ENCODE results near the gene LIPC. TPM values are rescaled to one million over a fixed set of nuclear protein-coding genes. Genes with fewer than 3 reads are reported as not detected.
A peak's percentile ranks its signal among the peaks of the same experiment; 100 is the strongest.

Gene LIPC
- total RNA-seq, 2 donors from 2014 or later: 1.0 to 3.2 TPM

DNA sequence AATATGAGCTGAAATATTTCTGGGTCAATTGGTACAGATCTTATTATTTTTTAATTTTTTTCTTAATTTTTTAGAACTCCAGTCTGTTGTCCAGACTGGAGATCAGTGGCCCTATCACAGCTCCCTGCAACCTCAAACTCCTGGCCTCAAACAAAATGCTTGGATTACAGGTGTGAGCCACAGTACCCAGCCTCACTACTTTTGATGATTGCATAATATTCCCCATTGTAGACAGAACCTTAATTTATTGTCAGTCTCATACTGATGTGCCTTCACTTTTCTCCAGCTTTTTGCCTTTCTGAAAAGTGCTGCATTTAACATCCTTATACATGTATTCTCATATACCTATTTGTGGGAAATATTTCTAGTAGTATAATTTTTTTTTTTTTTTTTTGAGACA, 144.9 kb downstream of the LIPC start:
- ATAC-seq: no peak
- no peaks in the 10 kb centered on the region for H3K36me3 Mint-ChIP-seq (ENCODE audit: low read depth)
- no peak for DNase-seq
- H3K4me1 Mint-ChIP-seq: peaks cover 11% of the 10 kb centered on the region
- no peaks in the 10 kb centered on the region for H3K27me3 Mint-ChIP-seq
- no peaks in the 10 kb centered on the region for H3K9me3 ChIP-seq (ENCODE audit: control insufficient read depth, low read length, poor library complexity, severe bottlenecking)
- H3K4me3 Mint-ChIP-seq: no peak overlapping the region
- H3K27ac Mint-ChIP-seq: no peak overlapping the region

- H3K9me3 ChIP-seq (ENCODE audit: control insufficient read depth, low read length, poor library complexity, severe bottlenecking): no peaks in the 10 kb centered on the region
- Mint-ChIP-seq H3K4me1 (peaks cover 12% of the 10 kb centered on the region), H3K36me3 (ENCODE audit: low read depth) (no peaks in the 10 kb centered on the region), H3K27ac (peak overlapping the region; percentile 67), H3K4me3 (no peak overlapping the region), H3K27me3 (no peaks in the 10 kb centered on the region)
- no peak for ATAC-seq
- no peak for DNase-seq
Measured at GRCh38 chr15:58582160-58582559, 150.4 kb downstream of the LIPC start.

GRCh38 chr15:58583171-58583908, 151.5 kb downstream of the LIPC start:
- no peaks in the 10 kb centered on the region for H3K36me3 Mint-ChIP-seq (ENCODE audit: low read depth)
- no peak overlapping the region for H3K4me3 Mint-ChIP-seq
- no peak for ATAC-seq
- no peaks in the 10 kb centered on the region for H3K9me3 ChIP-seq (ENCODE audit: control insufficient read depth, low read length, poor library complexity, severe bottlenecking)
- H3K4me1 Mint-ChIP-seq: peaks cover 12% of the 10 kb centered on the region
- H3K27me3 Mint-ChIP-seq: no peaks in the 10 kb centered on the region
- no peak overlapping the region for H3K27ac Mint-ChIP-seq
- DNase-seq: no peak

- DNase-seq: no peak
- Mint-ChIP-seq H3K27me3 (no peaks in the 10 kb centered on the region), H3K27ac (peak overlapping the region; percentile 49), H3K4me1 (peaks cover 12% of the 10 kb centered on the region), H3K36me3 (ENCODE audit: low read depth) (no peaks in the 10 kb centered on the region), H3K4me3 (no peak overlapping the region)
- H3K9me3 ChIP-seq (ENCODE audit: control insufficient read depth, low read length, poor library complexity, severe bottlenecking): no peaks in the 10 kb centered on the region
- no peak for ATAC-seq
Measured at GRCh38 chr15:58584789-58585461, 153.1 kb downstream of the LIPC start.

- H3K4me1 Mint-ChIP-seq: peaks cover 12% of the 10 kb centered on the region
- H3K9me3 ChIP-seq (ENCODE audit: control insufficient read depth, low read length, poor library complexity, severe bottlenecking): no peaks in the 10 kb centered on the region
- ATAC-seq (no peak), DNase-seq (no peak)
- no peaks in the 10 kb centered on the region for H3K36me3 Mint-ChIP-seq (ENCODE audit: low read depth)
- no peak overlapping the region for H3K4me3 Mint-ChIP-seq
- peak overlapping the region; percentile 49 for H3K27ac Mint-ChIP-seq
- H3K27me3 Mint-ChIP-seq: no peaks in the 10 kb centered on the region
Measured at GRCh38 chr15:58585693-58586443, 154.1 kb downstream of the LIPC start.

DNA sequence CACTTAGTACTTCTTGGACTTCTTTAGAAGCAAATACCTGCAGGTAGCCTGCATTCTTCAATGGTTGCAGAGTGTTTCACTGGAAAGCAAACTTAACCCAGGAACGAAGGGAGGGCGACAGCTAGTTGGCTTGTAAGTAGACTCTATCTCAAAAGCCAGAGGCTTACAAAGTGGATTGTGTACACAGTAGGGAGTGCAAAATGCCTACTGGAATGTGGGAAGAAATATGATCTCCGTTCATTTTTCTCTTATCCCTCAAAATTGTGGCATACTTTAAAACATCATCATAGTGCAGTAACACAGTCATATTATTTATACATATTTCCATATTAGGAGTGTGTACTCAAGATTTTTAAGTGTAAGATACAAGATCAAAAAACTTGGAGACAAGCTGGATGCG, 155.7 kb downstream of the LIPC start:
- Mint-ChIP-seq H3K27me3 (no peaks in the 10 kb centered on the region), H3K27ac (no peak overlapping the region)
- no peak for ATAC-seq

DNA sequence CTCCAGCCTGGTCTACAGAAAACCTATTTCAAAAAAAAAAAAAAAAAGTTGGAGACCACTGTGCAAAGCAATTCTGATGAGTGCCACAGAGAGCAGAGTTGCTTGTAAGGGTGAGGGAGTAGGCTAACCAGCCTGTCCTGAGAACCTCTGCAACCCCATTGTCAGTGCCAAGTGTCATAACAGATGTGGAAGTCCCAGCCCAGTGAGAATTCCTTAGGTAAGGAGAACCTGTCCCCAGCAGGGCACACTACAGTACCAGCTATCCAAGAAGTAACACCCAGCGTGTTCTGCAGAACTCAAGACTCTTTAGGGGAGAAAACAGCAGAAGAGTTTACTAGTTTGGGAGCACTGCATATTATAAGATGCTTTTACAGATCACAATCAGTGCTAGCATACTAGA, 156.3 kb downstream of the LIPC start:
- Mint-ChIP-seq H3K4me3 (no peak overlapping the region), H3K27ac (no peak overlapping the region), H3K4me1 (peaks cover 12% of the 10 kb centered on the region), H3K27me3 (no peaks in the 10 kb centered on the region), H3K36me3 (ENCODE audit: low read depth) (no peaks in the 10 kb centered on the region)
- no peak for DNase-seq
- ATAC-seq: no peak
- no peaks in the 10 kb centered on the region for H3K9me3 ChIP-seq (ENCODE audit: control insufficient read depth, low read length, poor library complexity, severe bottlenecking)

More for the DNA sequence above, 155.7 kb downstream of the LIPC start:
- no peaks in the 10 kb centered on the region for H3K9me3 ChIP-seq (ENCODE audit: control insufficient read depth, low read length, poor library complexity, severe bottlenecking)
- no peak for DNase-seq
- Mint-ChIP-seq H3K36me3 (ENCODE audit: low read depth) (no peaks in the 10 kb centered on the region), H3K4me3 (no peak overlapping the region), H3K4me1 (peaks cover 12% of the 10 kb centered on the region)

DNA sequence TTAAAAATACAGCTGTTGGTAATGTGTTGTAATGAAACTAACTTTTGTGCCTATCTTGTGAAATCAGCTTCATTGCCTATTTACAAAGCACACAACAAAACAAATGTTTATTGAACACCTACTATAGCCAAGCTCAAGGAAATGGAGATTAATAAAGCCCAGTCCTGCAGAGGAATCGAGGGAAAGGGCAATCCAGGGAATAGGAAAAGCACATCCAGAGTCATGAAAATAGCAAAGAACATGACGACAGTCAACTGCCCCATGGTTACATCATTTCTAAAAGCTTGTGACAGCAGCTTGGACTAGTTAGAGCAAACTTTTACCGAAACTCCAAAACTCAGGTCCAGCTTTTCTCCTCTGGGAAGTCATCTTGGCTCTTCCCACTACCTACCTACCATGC, 157.3 kb downstream of the LIPC start:
- Mint-ChIP-seq H3K27me3 (no peaks in the 10 kb centered on the region), H3K27ac (no peak overlapping the region), H3K36me3 (ENCODE audit: low read depth) (no peaks in the 10 kb centered on the region), H3K4me1 (peaks cover 12% of the 10 kb centered on the region), H3K4me3 (no peak overlapping the region)
- ATAC-seq (no peak), DNase-seq (no peak)
- no peaks in the 10 kb centered on the region for H3K9me3 ChIP-seq (ENCODE audit: control insufficient read depth, low read length, poor library complexity, severe bottlenecking)

DNA sequence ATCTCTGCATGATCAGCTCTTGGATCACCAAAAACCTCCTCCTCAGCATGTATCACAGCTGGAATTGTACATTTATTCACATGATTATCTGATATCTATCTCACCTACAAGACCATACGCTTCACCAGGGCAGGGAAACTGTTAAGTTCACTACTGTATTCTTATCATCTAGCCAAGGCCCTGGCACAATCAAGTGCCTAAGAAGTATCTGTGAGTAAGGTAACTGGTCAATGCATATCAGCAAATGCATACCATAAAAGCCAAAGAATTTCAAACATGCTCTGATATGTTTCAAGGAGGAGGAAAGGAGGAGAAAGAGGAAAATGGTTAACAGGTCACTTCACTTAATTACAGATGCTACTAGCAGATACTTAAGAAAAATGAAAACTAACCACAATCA, 158.4 kb downstream of the LIPC start:
- no peak for ATAC-seq
- Mint-ChIP-seq H3K27ac (peak overlapping the region; percentile 10), H3K4me1 (peaks cover 9% of the 10 kb centered on the region), H3K36me3 (ENCODE audit: low read depth) (no peaks in the 10 kb centered on the region), H3K4me3 (no peak overlapping the region), H3K27me3 (no peaks in the 10 kb centered on the region)
- no peak for DNase-seq
- H3K9me3 ChIP-seq (ENCODE audit: control insufficient read depth, low read length, poor library complexity, severe bottlenecking): no peaks in the 10 kb centered on the region

DNA sequence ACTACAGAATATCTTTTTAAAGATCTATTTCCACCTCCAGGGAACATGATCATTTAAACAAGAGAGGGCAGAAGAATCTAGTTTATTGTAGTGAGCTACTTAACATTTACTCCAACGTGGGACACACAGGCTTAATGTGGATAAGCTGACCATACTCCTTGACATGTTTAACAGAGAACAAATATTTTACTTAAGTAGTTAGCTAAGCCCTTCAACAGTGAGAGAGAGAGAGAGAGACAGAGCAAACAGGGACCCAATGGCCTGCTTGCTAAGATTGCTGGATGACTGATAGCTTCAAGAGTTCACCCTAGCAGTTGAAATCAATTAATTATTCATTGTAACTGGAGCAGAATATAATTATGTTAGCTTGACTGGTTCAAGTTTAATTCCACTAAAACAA, 159.1 kb downstream of the LIPC start:
- ATAC-seq (no peak), DNase-seq (no peak)
- no peaks in the 10 kb centered on the region for H3K9me3 ChIP-seq (ENCODE audit: control insufficient read depth, low read length, poor library complexity, severe bottlenecking)
- Mint-ChIP-seq H3K36me3 (ENCODE audit: low read depth) (no peaks in the 10 kb centered on the region), H3K27me3 (no peaks in the 10 kb centered on the region), H3K27ac (peak overlapping the region; percentile 76), H3K4me1 (peaks cover 3% of the 10 kb centered on the region), H3K4me3 (no peak overlapping the region)

DNA sequence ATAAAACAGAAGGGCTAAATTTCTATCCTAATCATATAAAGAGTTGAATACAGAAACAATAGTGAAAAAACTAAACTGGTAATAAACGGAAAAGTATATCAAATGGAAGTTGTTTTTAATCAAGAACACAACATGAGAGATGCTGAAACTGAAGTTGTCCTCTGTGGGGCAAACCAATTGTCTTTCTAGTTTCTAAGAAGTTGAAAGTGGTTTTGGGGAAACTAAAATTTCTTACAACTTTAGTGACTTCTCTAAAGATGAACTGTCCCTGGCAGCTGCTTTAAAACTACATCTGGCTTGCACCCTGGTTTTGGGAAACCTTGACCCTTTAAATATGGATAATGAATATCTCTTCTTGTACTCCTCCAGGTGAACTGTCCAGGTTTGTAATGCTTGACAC, 162.1 kb downstream of the LIPC start:
- H3K27me3 Mint-ChIP-seq: no peaks in the 10 kb centered on the region
- no peak overlapping the region for H3K27ac Mint-ChIP-seq
- H3K9me3 ChIP-seq (ENCODE audit: control insufficient read depth, low read length, poor library complexity, severe bottlenecking): no peaks in the 10 kb centered on the region
- no peaks in the 10 kb centered on the region for H3K36me3 Mint-ChIP-seq (ENCODE audit: low read depth)
- H3K4me1 Mint-ChIP-seq: peaks cover 2% of the 10 kb centered on the region
- no peak for DNase-seq
- ATAC-seq: no peak
- H3K4me3 Mint-ChIP-seq: no peak overlapping the region

GRCh38 chr15:58594898-58595297, 163.1 kb downstream of the LIPC start:
- H3K9me3 ChIP-seq (ENCODE audit: control insufficient read depth, low read length, poor library complexity, severe bottlenecking): no peaks in the 10 kb centered on the region
- Mint-ChIP-seq H3K27ac (no peak overlapping the region), H3K4me3 (no peak overlapping the region), H3K4me1 (peaks cover 2% of the 10 kb centered on the region), H3K36me3 (ENCODE audit: low read depth) (no peaks in the 10 kb centered on the region), H3K27me3 (no peaks in the 10 kb centered on the region)
- ATAC-seq (no peak), DNase-seq (no peak)

- Mint-ChIP-seq H3K36me3 (ENCODE audit: low read depth) (no peaks in the 10 kb centered on the region), H3K27ac (no peak overlapping the region), H3K27me3 (no peaks in the 10 kb centered on the region), H3K4me1 (peaks cover 4% of the 10 kb centered on the region), H3K4me3 (no peak overlapping the region)
- H3K9me3 ChIP-seq (ENCODE audit: control insufficient read depth, low read length, poor library complexity, severe bottlenecking): no peaks in the 10 kb centered on the region
- DNase-seq: no peak
- no peak for ATAC-seq
Measured at GRCh38 chr15:58595516-58596263, 163.9 kb downstream of the LIPC start.
